ENCODE results near the gene AQP10. TPM values are rescaled to one million over a fixed set of nuclear protein-coding genes. Genes with fewer than 3 reads are reported as not detected.
A peak's percentile ranks its signal among the peaks of the same experiment; 100 is the strongest.

AQP10 gene
- polyA plus RNA-seq, 1 of the 3 experiments (the other 2 are of a cell fraction) = 0.02 TPM

GRCh38 chr1:154272217-154272998 lies 48.5 kb upstream of the AQP10 start, which contains the start of gene HAX1 (continued):
- no peak for TF ChIP-seq SIN3A (IDR thresholded peaks at IDR 0.05; ENCODE audit: borderline replicate concordance, low read depth, low read length)
- TF ChIP-seq RAD21 (IDR thresholded peaks at IDR 0.05; ENCODE audit: low read length) = peak; percentile 79
- TF ChIP-seq NRF1 (IDR thresholded peaks at IDR 0.05; ENCODE audit: low read depth, low read length) = peak; percentile 73
- TF ChIP-seq MAX (IDR thresholded peaks at IDR 0.05; ENCODE audit: low read depth) = peak; percentile 62
- TF ChIP-seq TCF12 (IDR thresholded peaks at IDR 0.05) = no peak
- peak; percentile 72 for TF ChIP-seq CHD2 (IDR thresholded peaks at IDR 0.05; ENCODE audit: low read length, partially characterized antibody)
- 0 out of 4 replicates have a peak, but pooled peaks of 1 of the 2 experiments have one; percentile 2 for TF ChIP-seq EP300 (IDR thresholded peaks at IDR 0.05; ENCODE audit: borderline replicate concordance in 1 of 2, low read depth in 1 of 2, low read length in 1 of 2)
- no peak for TF ChIP-seq REST (IDR thresholded peaks at IDR 0.05; ENCODE audit: low read depth, low read length)
- TF ChIP-seq FOSL2 (IDR thresholded peaks at IDR 0.05; ENCODE audit: borderline replicate concordance, low read depth) = no peak
- TF ChIP-seq, protein P1, sequence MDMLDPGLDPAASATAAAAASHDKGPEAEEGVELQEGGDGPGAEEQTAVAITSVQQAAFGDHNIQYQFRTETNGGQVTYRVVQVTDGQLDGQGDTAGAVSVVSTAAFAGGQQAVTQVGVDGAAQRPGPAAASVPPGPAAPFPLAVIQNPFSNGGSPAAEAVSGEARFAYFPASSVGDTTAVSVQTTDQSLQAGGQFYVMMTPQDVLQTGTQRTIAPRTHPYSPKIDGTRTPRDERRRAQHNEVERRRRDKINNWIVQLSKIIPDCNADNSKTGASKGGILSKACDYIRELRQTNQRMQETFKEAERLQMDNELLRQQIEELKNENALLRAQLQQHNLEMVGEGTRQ (IDR thresholded peaks at IDR 0.05; ENCODE audit: borderline replicate concordance, low read depth, low read length) = no peak
- TF ChIP-seq FOXM1 (IDR thresholded peaks at IDR 0.05; ENCODE audit: low read depth) = no peak
- no peak for TF ChIP-seq RXRA (IDR thresholded peaks at IDR 0.05; ENCODE audit: borderline replicate concordance, low read depth)
- TF ChIP-seq NFIC (IDR thresholded peaks at IDR 0.05; ENCODE audit: borderline replicate concordance) = peak; percentile 43; the same call in 1 of the 2 replicates
- no peak for TF ChIP-seq JUND (IDR thresholded peaks at IDR 0.05)
- peak; percentile 39; the same call in 1 of the 2 replicates for TF ChIP-seq RFX5 (IDR thresholded peaks at IDR 0.05; ENCODE audit: low read length)
- TF ChIP-seq FOXJ3 (CRISPR knock-in tag; IDR thresholded peaks at IDR 0.05) = no peak
- no peak for TF ChIP-seq EZH2phosphoT487 (IDR thresholded peaks at IDR 0.05; ENCODE audit: borderline replicate concordance, low read depth)
- TF ChIP-seq, protein P2, sequence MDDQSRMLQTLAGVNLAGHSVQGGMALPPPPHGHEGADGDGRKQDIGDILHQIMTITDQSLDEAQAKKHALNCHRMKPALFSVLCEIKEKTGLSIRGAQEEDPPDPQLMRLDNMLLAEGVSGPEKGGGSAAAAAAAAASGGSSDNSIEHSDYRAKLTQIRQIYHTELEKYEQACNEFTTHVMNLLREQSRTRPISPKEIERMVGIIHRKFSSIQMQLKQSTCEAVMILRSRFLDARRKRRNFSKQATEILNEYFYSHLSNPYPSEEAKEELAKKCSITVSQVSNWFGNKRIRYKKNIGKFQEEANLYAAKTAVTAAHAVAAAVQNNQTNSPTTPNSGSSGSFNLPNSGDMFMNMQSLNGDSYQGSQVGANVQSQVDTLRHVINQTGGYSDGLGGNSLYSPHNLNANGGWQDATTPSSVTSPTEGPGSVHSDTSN (IDR thresholded peaks at IDR 0.05) = no peak
- no peak; the same call in none of the 2 replicates for TF ChIP-seq GABPA (IDR thresholded peaks at IDR 0.05; ENCODE audit: low read depth)
- no peak for TF ChIP-seq USF1 (IDR thresholded peaks at IDR 0.05; ENCODE audit: borderline replicate concordance, low read depth)
